ENCODE results near the gene TH. TPM values are rescaled to one million over a fixed set of nuclear protein-coding genes. Genes with fewer than 3 reads are reported as not detected.

TH gene
- total and polyA plus RNA-seq, 2 experiments from 2014 or later = 0.34 TPM; not detected in 1

GRCh38 chr11:2201542-2201941 lies 29.9 kb upstream of the TH start:
- TF ChIP-seq ZNF462 (CRISPR knock-in tag; IDR thresholded peaks at IDR 0.05) (no peak), ZNF114 (CRISPR knock-in tag; IDR thresholded peaks at IDR 0.05) (no peak), NANOG (IDR thresholded peaks at IDR 0.05; ENCODE audit: borderline replicate concordance) (no peak), CREB1 (CRISPR knock-in tag; IDR thresholded peaks at IDR 0.05; ENCODE audit: low read depth) (no peak), EZH2phosphoT487 (IDR thresholded peaks at IDR 0.05; ENCODE audit: unreplicated experiment) (no peak), JUNB (IDR thresholded peaks at IDR 0.05; ENCODE audit: unreplicated experiment) (no peak), EZH2 (IDR thresholded peaks at IDR 0.05; ENCODE audit: low read depth, unreplicated experiment) (no peak), CTCF (conservative IDR thresholded peaks at IDR 0.05; ENCODE audit: low read depth in 2 of 2) (no peak), POLR2AphosphoS5 (IDR thresholded peaks at IDR 0.05; ENCODE audit: low read depth) (no peak), ETS1 (IDR thresholded peaks at IDR 0.05) (no peak)
- ATAC-seq = no peak
- H3K4me1 Mint-ChIP-seq = no peaks in the 10 kb centered on the region

More at GRCh38 chr11:2201542-2201941, 29.9 kb upstream of the TH start:
- Histone ChIP-seq H3K36me3 (ENCODE audit: insufficient read depth) (no peaks in the 10 kb centered on the region), H3K4me3 (no peak overlapping the region), H4K20me1 (replicated peaks; ENCODE audit: insufficient read depth) (no peaks in the 10 kb centered on the region), H3F3A (replicated peaks; ENCODE audit: low read depth) (no peaks in the 10 kb centered on the region), H3K9me2 (ENCODE audit: insufficient read depth) (no peaks in the 10 kb centered on the region), H2AFZ (no peak overlapping the region), H3K27ac (ENCODE audit: low read depth) (no peak overlapping the region), H3K4me1 (ENCODE audit: insufficient read depth) (no peaks in the 10 kb centered on the region), H3K79me2 (replicated peaks; ENCODE audit: insufficient read depth) (no peaks in the 10 kb centered on the region), H3K27me3 (ENCODE audit: insufficient read depth) (no peaks in the 10 kb centered on the region), H3K4me2 (no peak overlapping the region)
- peaks cover 3% of the 10 kb centered on the region; the same call in 2 of the 3 replicates for H3K9me3 Mint-ChIP-seq
- no peak for DNase-seq (ENCODE audit: low spot score)
- H3K27me3 Mint-ChIP-seq (ENCODE audit: insufficient read depth, low read depth, poor library complexity) = peaks cover 10% of the 10 kb centered on the region
- H3K27ac Mint-ChIP-seq = no peak overlapping the region
- H3K36me3 Mint-ChIP-seq (ENCODE audit: low read depth) = no peaks in the 10 kb centered on the region
- no peak overlapping the region for H3K4me3 Mint-ChIP-seq

Data from GM23338 (cell line).